HepG2 (cell line): ENCODE data around the gene RPS6KL1. TPM values are rescaled to one million over a fixed set of nuclear protein-coding genes. Genes with fewer than 3 reads are reported as not detected.
A peak's percentile ranks its signal among the peaks of the same experiment; 100 is the strongest.

Experiments
- ADNP ChIP-seq: sonication (generic); formaldehyde crosslinking; IDR thresholded peaks from 2 replicates; pipeline ENCODE4 v1.4.0; 2020; ENCODE audit warnings: missing genetic modification reagents
- ATF1 ChIP-seq: IDR thresholded peaks from 2 replicates; pipeline ENCODE4 v1.6.1; 2016; ENCODE audit warnings: mild to moderate bottlenecking, control low read depth
- ATF4 ChIP-seq, 2 experiments: fragments of 450-650 bp in 1 of 2; sonication (generic) in 1 of 2; formaldehyde crosslinking; IDR thresholded peaks; 2 replicates each; pipeline versions ENCODE4 v1.5.0 to v1.8.0; 2020 to 2022; ENCODE audit warnings: mild to moderate bottlenecking in 1 of 2, missing genetic modification reagents in 1 of 2
- CCDC6 ChIP-seq: sonication (generic); formaldehyde crosslinking; IDR thresholded peaks from 2 replicates; pipeline ENCODE4 v1.8.1; 2022; ENCODE audit warnings: mild to moderate bottlenecking, missing genetic modification reagents, moderate library complexity
- KAT8 ChIP-seq: IDR thresholded peaks from 2 replicates; pipeline ENCODE4 v1.6.1; 2016; ENCODE audit warnings: missing genetic modification reagents, missing compliant biosample characterization
- MXD3 ChIP-seq: IDR thresholded peaks from 2 replicates; pipeline ENCODE4 v1.6.1; 2016; ENCODE audit warnings: mild to moderate bottlenecking, missing biosample characterization, missing genetic modification reagents
- NR2C2 ChIP-seq: sonication (generic); formaldehyde crosslinking; IDR thresholded peaks from 2 replicates; pipeline ENCODE4 v1.4.0; 2020; ENCODE audit warnings: missing genetic modification reagents, mild to moderate bottlenecking, moderate library complexity, borderline replicate concordance
- PATZ1 ChIP-seq: sonication (generic); formaldehyde crosslinking; IDR thresholded peaks from 2 replicates; pipeline ENCODE4 v1.4.0; 2020; ENCODE audit warnings: missing genetic modification reagents
- RFX1 ChIP-seq: fragments of 450-650 bp; IDR thresholded peaks from 2 replicates; pipeline ENCODE4 v1.6.1; 2017
- SAP130 ChIP-seq: IDR thresholded peaks from 2 replicates; pipeline ENCODE4 v1.6.1; 2016; ENCODE audit warnings: low read depth
- SPEN ChIP-seq: sonication (generic); formaldehyde crosslinking; IDR thresholded peaks from 2 replicates; pipeline ENCODE4 v1.5.1; 2020; ENCODE audit warnings: low read depth, mild to moderate bottlenecking, missing genetic modification reagents
- WIZ ChIP-seq: sonication (generic); formaldehyde crosslinking; IDR thresholded peaks from 2 replicates; pipeline ENCODE4 v1.5.1; 2020; ENCODE audit warnings: mild to moderate bottlenecking, missing genetic modification reagents
- ZNF17 ChIP-seq: sonication (generic); formaldehyde crosslinking; IDR thresholded peaks from 2 replicates; pipeline ENCODE4 v1.5.0; 2020; ENCODE audit warnings: mild to moderate bottlenecking, missing genetic modification reagents
- ZNF253 ChIP-seq: sonication (generic); formaldehyde crosslinking; IDR thresholded peaks from 2 replicates; pipeline ENCODE4 v1.8.0; 2022; ENCODE audit warnings: mild to moderate bottlenecking, missing genetic modification reagents, borderline replicate concordance
- ZSCAN29 ChIP-seq: sonication (generic); formaldehyde crosslinking; conservative IDR thresholded peaks from 2 replicates; pipeline ENCODE4 v1.4.0; 2020; ENCODE audit warnings: mild to moderate bottlenecking, missing genetic modification reagents
- ZSCAN9 ChIP-seq: IDR thresholded peaks from 2 replicates; pipeline ENCODE4 v1.6.1; 2016; ENCODE audit warnings: borderline replicate concordance
- polyA plus RNA-seq, 8 experiments: library from polyadenylated mRNA; depleted of rRNA in 3 of 8; stranded (reverse) in 7 of 8; unstranded in 1 of 8; fragments of >200 nt; fragmentation: Illumina TruSeq in 4 of 8; extraction: Trizol in 4 of 8; gene quantifications; 2 replicates each; pipeline versions ENCODE4 v1.2.1 to v1.2.3, GENCODE V29; 2011 to 2016; ENCODE audit warnings: low read depth in 4 of 8, missing spikeins in 1 of 8, mixed read lengths in 1 of 8; ENCODE audit not compliant: insufficient read depth in 1 of 8
- total RNA-seq, 5 experiments: library from RNA; depleted of rRNA; stranded (reverse); fragments of >200 nt; fragmentation: Illumina TruSeq; extraction: Trizol; gene quantifications; 2 replicates each; pipeline ENCODE4 v1.2.3, GENCODE V29; 2016; ENCODE audit warnings: low read depth in 1 of 5
- TF ChIP-seq, protein P1 (sequence below): sonication (generic); formaldehyde crosslinking; IDR thresholded peaks from 2 replicates; pipeline ENCODE4 v1.5.0; 2020; ENCODE audit warnings: missing genetic modification reagents
- TF ChIP-seq, protein P2 (sequence below): sonication (generic); formaldehyde crosslinking; conservative IDR thresholded peaks from 2 replicates; pipeline ENCODE4 v1.4.0; 2020; ENCODE audit warnings: missing genetic modification reagents
- TF ChIP-seq, protein P3 (sequence below): sonication (generic); formaldehyde crosslinking; IDR thresholded peaks from 2 replicates; pipeline ENCODE4 v1.4.0; 2020; ENCODE audit warnings: missing genetic modification reagents, mild to moderate bottlenecking, borderline replicate concordance
- TF ChIP-seq, protein P4 (sequence below): IDR thresholded peaks from 2 replicates; pipeline ENCODE4 v1.6.1; 2016; ENCODE audit warnings: low read depth, control low read depth

Gene RPS6KL1
- total and polyA plus RNA-seq, 2 of the 13 experiments (the other 11 are each of a cell fraction or from before 2014, with no cell fraction given), result 6.5 to 11.5 TPM

DNA sequence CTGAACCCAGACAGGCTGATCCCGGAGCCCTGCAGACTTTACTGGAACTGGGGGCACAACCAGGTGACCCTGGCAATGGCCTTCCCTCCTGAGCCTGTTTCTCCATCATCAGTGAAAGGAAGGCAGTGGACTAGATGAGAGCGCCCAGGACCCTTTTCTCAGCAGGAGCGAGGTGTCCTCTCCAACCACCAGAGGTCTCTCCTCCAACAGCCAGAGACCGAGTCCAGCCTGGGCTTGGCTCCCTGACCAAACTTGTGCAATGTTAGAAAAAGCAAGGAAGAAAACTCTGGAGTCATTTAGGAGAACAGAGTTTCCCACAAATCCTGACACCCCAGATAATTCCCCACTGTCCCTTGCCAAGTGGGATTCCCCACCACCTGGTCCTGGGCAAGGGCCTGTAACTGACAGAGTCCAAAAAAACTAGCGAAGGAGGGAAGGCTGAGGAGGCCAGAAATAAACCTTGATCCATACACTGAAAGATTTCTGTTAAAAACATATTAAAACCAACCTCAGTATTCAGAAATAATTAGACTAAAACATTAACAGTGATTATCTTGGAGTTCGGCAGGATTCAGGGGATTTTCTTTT is 9.0 kb downstream of the RPS6KL1 start (continued):
- TF ChIP-seq ATF4 (CRISPR knock-in tag; IDR thresholded peaks at IDR 0.05) (no peak), ZSCAN9 (CRISPR knock-in tag) (no peak), ZNF17 (no peak), ZNF253 (CRISPR knock-in tag) (no peak), KAT8 (CRISPR knock-in tag) (no peak), SAP130 (CRISPR knock-in tag) (peak; percentile 20; the same call in 1 of the 2 replicates), CCDC6 (no peak), NR2C2 (CRISPR knock-in tag) (no peak), ATF1 (CRISPR knock-in tag) (no peak), WIZ (no peak), RFX1 (no peak), ADNP (CRISPR knock-in tag) (no peak), PATZ1 (CRISPR knock-in tag) (no peak), ZSCAN29 (CRISPR knock-in tag) (no peak), MXD3 (CRISPR knock-in tag) (no peak), SPEN (CRISPR knock-in tag) (no peak)
- TF ChIP-seq, protein P1, sequence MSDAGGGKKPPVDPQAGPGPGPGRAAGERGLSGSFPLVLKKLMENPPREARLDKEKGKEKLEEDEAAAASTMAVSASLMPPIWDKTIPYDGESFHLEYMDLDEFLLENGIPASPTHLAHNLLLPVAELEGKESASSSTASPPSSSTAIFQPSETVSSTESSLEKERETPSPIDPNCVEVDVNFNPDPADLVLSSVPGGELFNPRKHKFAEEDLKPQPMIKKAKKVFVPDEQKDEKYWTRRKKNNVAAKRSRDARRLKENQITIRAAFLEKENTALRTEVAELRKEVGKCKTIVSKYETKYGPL (CRISPR knock-in tag), result no peak
- TF ChIP-seq, protein P2, sequence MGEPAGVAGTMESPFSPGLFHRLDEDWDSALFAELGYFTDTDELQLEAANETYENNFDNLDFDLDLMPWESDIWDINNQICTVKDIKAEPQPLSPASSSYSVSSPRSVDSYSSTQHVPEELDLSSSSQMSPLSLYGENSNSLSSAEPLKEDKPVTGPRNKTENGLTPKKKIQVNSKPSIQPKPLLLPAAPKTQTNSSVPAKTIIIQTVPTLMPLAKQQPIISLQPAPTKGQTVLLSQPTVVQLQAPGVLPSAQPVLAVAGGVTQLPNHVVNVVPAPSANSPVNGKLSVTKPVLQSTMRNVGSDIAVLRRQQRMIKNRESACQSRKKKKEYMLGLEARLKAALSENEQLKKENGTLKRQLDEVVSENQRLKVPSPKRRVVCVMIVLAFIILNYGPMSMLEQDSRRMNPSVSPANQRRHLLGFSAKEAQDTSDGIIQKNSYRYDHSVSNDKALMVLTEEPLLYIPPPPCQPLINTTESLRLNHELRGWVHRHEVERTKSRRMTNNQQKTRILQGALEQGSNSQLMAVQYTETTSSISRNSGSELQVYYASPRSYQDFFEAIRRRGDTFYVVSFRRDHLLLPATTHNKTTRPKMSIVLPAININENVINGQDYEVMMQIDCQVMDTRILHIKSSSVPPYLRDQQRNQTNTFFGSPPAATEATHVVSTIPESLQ (CRISPR knock-in tag), result no peak
- TF ChIP-seq, protein P3, sequence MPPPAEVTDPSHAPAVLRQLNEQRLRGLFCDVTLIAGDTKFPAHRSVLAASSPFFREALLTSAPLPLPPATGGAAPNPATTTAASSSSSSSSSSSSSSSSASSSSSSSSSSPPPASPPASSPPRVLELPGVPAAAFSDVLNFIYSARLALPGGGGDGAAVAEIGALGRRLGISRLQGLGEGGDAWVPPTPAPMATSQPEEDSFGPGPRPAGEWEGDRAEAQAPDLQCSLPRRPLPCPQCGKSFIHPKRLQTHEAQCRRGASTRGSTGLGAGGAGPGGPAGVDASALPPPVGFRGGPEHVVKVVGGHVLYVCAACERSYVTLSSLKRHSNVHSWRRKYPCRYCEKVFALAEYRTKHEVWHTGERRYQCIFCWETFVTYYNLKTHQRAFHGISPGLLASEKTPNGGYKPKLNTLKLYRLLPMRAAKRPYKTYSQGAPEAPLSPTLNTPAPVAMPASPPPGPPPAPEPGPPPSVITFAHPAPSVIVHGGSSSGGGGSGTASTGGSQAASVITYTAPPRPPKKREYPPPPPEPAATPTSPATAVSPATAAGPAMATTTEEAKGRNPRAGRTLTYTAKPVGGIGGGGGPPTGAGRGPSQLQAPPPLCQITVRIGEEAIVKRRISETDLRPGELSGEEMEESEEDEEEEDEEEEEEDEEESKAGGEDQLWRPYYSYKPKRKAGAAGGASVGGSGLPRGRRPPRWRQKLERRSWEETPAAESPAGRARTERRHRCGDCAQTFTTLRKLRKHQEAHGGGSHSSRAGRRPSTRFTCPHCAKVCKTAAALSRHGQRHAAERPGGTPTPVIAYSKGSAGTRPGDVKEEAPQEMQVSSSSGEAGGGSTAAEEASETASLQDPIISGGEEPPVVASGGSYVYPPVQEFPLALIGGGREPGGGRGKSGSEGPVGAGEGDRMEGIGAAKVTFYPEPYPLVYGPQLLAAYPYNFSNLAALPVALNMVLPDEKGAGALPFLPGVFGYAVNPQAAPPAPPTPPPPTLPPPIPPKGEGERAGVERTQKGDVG, result no peak
- TF ChIP-seq, protein P4, sequence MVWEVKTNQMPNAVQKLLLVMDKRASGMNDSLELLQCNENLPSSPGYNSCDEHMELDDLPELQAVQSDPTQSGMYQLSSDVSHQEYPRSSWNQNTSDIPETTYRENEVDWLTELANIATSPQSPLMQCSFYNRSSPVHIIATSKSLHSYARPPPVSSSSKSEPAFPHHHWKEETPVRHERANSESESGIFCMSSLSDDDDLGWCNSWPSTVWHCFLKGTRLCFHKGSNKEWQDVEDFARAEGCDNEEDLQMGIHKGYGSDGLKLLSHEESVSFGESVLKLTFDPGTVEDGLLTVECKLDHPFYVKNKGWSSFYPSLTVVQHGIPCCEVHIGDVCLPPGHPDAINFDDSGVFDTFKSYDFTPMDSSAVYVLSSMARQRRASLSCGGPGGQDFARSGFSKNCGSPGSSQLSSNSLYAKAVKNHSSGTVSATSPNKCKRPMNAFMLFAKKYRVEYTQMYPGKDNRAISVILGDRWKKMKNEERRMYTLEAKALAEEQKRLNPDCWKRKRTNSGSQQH, result 0 out of 2 replicates have a peak, but pooled peaks have one; percentile 42
